Effector memory CD8-positive, alpha-beta T cell (primary cell): ENCODE results near the gene ISYNA1.

ENCODE experiments used
- ATAC-seq: fragments of 150-1000 bp; cut with Tn5 transposase; replicated peaks from 2 replicates; pipeline ENCODE4 v1.10.0; 2021; ENCODE audit warnings: mild to moderate bottlenecking, moderate library complexity
- DNase-seq, 3 experiments: peaks; one replicate each; pipeline ENCODE4 v3.0.0; 2021
- H3K27ac Mint-ChIP-seq, 2 donors: one replicate each; pipeline ENCODE4 v1.8.0; 2022; ENCODE audit warnings: mild to moderate bottlenecking in 2 of 2, mixed read lengths in 2 of 2, moderate library complexity in 2 of 2
- H3K27me3 Mint-ChIP-seq, 2 donors: one replicate each; pipeline ENCODE4 v1.8.0; 2022; ENCODE audit warnings: mixed read lengths in 2 of 2
- H3K36me3 Mint-ChIP-seq: one replicate; pipeline ENCODE4 v1.8.0; 2022; ENCODE audit warnings: mild to moderate bottlenecking, moderate library complexity, mixed read lengths; ENCODE audit not compliant: insufficient read depth
- H3K4me1 Mint-ChIP-seq, 2 donors: one replicate each; pipeline ENCODE4 v1.8.0; 2022; ENCODE audit warnings: low read depth in 2 of 2, mixed read lengths in 2 of 2
- H3K4me3 Mint-ChIP-seq, 2 donors: one replicate each; pipeline ENCODE4 v1.8.0; 2022; ENCODE audit warnings: mild to moderate bottlenecking in 2 of 2, mixed read lengths in 2 of 2, moderate library complexity in 2 of 2
- H3K9me3 Mint-ChIP-seq, 2 donors: one replicate each; pipeline ENCODE4 v1.8.0; 2022; ENCODE audit warnings: mixed read lengths in 2 of 2

ISYNA1 gene

DNA sequence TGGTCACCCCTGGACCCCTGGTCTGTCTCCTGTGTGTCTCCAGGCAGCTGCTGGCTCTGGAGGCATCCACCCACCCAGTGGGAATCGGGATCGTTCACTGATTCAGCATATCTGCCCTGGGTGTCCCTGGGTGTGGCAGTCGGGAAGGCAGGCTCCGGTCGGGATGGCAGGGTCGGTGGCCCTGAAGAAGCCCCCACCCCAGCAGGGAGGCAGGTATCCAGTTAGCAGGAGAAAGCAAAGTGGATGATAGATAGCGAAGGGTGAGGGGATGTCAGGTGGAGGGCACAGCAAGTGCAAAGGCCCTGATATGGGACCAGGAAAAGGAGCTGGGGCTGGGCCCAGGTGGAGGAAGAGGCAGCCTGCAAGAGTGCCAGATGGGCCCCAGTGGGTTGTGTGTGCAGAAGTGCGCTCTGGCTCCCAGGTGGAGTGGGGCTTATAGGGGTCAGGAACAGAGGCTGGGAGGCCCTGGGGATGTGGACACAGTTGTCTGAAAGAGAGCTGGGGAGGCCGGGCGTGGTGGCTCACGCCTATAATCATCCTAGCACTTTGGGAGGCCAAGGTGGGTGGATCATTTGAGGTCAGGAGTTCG, 16.5 kb downstream of the ISYNA1 start:
- H3K27me3 Mint-ChIP-seq: no peaks in the 10 kb centered on the region
- peak overlapping the region; percentile 92 to 95 for H3K27ac Mint-ChIP-seq
- peak in 1 of 3 experiments; percentile 18 for DNase-seq
- no peaks in the 10 kb centered on the region for H3K9me3 Mint-ChIP-seq
- ATAC-seq: no peak
- H3K4me1 Mint-ChIP-seq: peaks cover 75 to 83% of the 10 kb centered on the region in 2 donors
- peaks cover 59% of the 10 kb centered on the region for H3K36me3 Mint-ChIP-seq
- H3K4me3 Mint-ChIP-seq: peak overlapping the region; percentile 88 to 93

DNA sequence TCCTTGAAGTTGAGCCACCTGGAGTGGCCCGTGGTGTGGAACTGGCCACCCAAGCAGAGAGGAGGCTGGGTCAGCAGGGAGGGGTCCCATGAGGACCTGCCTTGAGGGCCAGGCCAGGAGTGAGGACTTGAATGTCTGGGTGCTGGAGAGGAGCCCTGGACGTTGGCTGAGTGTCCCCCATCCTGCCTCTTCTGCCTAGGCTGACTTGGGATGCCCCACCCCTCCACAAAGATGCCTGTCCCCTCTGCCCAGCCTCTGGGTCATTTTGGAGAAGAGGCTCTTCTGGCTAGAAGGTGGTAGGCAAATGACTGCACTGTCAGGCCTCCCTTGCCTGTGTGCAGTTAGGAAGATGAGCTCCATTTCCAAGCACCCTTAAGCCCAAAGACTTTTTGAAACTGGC, 17.0 kb downstream of the ISYNA1 start:
- DNase-seq (no peak), ATAC-seq (no peak)
- H3K27ac Mint-ChIP-seq: peak overlapping the region; percentile 92 to 95
- peaks cover 75 to 85% of the 10 kb centered on the region in 2 donors for H3K4me1 Mint-ChIP-seq
- no peaks in the 10 kb centered on the region for H3K9me3 Mint-ChIP-seq
- no peaks in the 10 kb centered on the region for H3K27me3 Mint-ChIP-seq
- H3K4me3 Mint-ChIP-seq: peak overlapping the region; percentile 88 to 93
- H3K36me3 Mint-ChIP-seq: peaks cover 58% of the 10 kb centered on the region

- Mint-ChIP-seq H3K9me3 (no peaks in the 10 kb centered on the region), H3K36me3 (peaks cover 51% of the 10 kb centered on the region), H3K27me3 (no peaks in the 10 kb centered on the region), H3K27ac (peak overlapping the region; percentile 92 to 95), H3K4me3 (peak overlapping the region; percentile 88 to 93), H3K4me1 (peaks cover 72 to 86% of the 10 kb centered on the region in 2 donors)
- peak; percentile 56 to 59 (median 57) for DNase-seq
- peak; percentile 37 for ATAC-seq
Observed at GRCh38 chr19:18419699-18420460, 18.1 kb downstream of the ISYNA1 start.

- peak; percentile 71 to 76 (median 75) for DNase-seq
- H3K36me3 Mint-ChIP-seq: peaks cover 51% of the 10 kb centered on the region
- ATAC-seq: peak; percentile 55
- H3K27ac Mint-ChIP-seq: peak within 1 kb of the TSS; percentile 96 to 97
- H3K27me3 Mint-ChIP-seq: no peaks in the 10 kb centered on the region
- H3K9me3 Mint-ChIP-seq: no peaks in the 10 kb centered on the region
- peak within 1 kb of the TSS; percentile 88 to 93 for H3K4me3 Mint-ChIP-seq
- peaks cover 73 to 86% of the 10 kb centered on the region in 2 donors for H3K4me1 Mint-ChIP-seq
Observed at GRCh38 chr19:18419195-18419698, 18.7 kb downstream of the ISYNA1 start, which contains the start of gene SSBP4. Gene SSBP4, plus strand, starts transcription at chr19:18419398. Its CDS starts 251 bp downstream, at chr19:18419649.

GRCh38 chr19:18418483-18419194, 19.3 kb downstream of the ISYNA1 start:
- DNase-seq (peak; percentile 56 to 64 (median 56)), ATAC-seq (peak; percentile 48)
- peak overlapping the region; percentile 88 to 93 for H3K4me3 Mint-ChIP-seq
- H3K27me3 Mint-ChIP-seq: no peaks in the 10 kb centered on the region
- H3K27ac Mint-ChIP-seq: peak overlapping the region; percentile 96 to 97
- H3K4me1 Mint-ChIP-seq: peaks cover 70 to 83% of the 10 kb centered on the region in 2 donors
- H3K9me3 Mint-ChIP-seq: no peaks in the 10 kb centered on the region
- H3K36me3 Mint-ChIP-seq: peaks cover 51% of the 10 kb centered on the region

DNA sequence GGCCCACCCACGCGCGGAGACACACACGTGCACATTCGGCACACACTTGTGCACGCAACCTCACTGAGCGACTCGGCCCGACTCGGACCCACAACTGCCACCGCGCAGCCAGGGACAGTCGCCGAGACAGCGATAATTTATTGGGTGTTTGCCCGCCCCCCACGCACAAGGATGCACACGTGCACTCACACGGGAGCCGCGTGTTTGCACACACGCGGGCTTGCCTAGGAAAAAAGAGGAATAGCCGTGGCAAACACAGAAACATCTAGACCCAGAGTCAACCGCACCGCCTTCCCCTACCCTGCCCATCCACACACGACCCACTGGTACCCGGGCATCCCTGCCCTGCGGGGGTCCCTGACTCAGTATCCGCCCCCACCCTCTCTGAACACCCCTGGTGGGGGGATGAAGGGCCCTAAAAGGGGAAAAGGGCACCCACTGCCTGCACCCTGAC, 19.9 kb downstream of the ISYNA1 start:
- ATAC-seq: no peak
- Mint-ChIP-seq H3K9me3 (no peaks in the 10 kb centered on the region), H3K36me3 (peaks cover 51% of the 10 kb centered on the region), H3K27me3 (no peaks in the 10 kb centered on the region), H3K27ac (peak overlapping the region; percentile 96 to 97), H3K4me3 (peak overlapping the region; percentile 88 to 93), H3K4me1 (peaks cover 65 to 77% of the 10 kb centered on the region in 2 donors)
- DNase-seq: no peak

GRCh38 chr19:18417250-18418028, 20.5 kb downstream of the ISYNA1 start:
- DNase-seq: no peak
- ATAC-seq: no peak
- H3K36me3 Mint-ChIP-seq: peaks cover 45% of the 10 kb centered on the region
- H3K9me3 Mint-ChIP-seq: no peaks in the 10 kb centered on the region
- H3K4me3 Mint-ChIP-seq: peak overlapping the region; percentile 88 to 93
- H3K27ac Mint-ChIP-seq: peak overlapping the region; percentile 97
- no peaks in the 10 kb centered on the region for H3K27me3 Mint-ChIP-seq
- peaks cover 58 to 72% of the 10 kb centered on the region in 2 donors for H3K4me1 Mint-ChIP-seq

DNA sequence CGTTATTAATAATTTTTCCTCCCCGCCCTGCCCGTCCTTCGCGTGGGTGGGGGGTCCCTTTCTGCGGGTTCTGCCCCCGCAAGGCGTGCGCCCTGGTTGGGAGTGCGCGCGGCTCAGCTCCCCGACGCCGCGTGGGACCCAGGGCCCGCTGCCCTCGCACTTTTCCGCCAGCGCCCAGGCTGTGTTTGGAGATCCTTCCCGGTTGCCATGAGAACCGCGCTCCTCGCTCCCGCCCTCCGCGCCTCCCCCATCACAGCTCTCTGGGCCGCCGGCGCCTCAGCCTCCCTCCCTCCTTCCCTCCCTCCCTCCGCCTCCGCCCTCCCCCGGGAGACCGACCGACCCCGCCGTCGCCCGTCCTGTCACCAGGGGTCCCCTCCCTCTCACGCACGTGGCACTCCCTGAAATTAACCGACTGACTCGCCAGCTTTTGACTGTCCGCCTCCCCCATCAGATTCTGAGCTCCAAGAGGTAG, 21.1 kb downstream of the ISYNA1 start:
- Mint-ChIP-seq H3K36me3 (peaks cover 39% of the 10 kb centered on the region), H3K4me3 (peak overlapping the region; percentile 88 to 93), H3K27me3 (no peaks in the 10 kb centered on the region), H3K27ac (peak overlapping the region; percentile 90 to 97), H3K4me1 (peaks cover 53 to 67% of the 10 kb centered on the region in 2 donors), H3K9me3 (no peaks in the 10 kb centered on the region)
- DNase-seq (peak; percentile 65 to 73 (median 71)), ATAC-seq (peak; percentile 30)

- peaks cover 36% of the 10 kb centered on the region for H3K36me3 Mint-ChIP-seq
- H3K9me3 Mint-ChIP-seq: no peaks in the 10 kb centered on the region
- peak overlapping the region; percentile 29 to 93 for H3K4me3 Mint-ChIP-seq
- no peak for DNase-seq
- ATAC-seq: no peak
- peak overlapping the region; percentile 83 to 86 for H3K27ac Mint-ChIP-seq
- peaks cover 43 to 58% of the 10 kb centered on the region in 2 donors for H3K4me1 Mint-ChIP-seq
- no peaks in the 10 kb centered on the region for H3K27me3 Mint-ChIP-seq
Observed at GRCh38 chr19:18415178-18415867, 22.6 kb downstream of the ISYNA1 start.

DNA sequence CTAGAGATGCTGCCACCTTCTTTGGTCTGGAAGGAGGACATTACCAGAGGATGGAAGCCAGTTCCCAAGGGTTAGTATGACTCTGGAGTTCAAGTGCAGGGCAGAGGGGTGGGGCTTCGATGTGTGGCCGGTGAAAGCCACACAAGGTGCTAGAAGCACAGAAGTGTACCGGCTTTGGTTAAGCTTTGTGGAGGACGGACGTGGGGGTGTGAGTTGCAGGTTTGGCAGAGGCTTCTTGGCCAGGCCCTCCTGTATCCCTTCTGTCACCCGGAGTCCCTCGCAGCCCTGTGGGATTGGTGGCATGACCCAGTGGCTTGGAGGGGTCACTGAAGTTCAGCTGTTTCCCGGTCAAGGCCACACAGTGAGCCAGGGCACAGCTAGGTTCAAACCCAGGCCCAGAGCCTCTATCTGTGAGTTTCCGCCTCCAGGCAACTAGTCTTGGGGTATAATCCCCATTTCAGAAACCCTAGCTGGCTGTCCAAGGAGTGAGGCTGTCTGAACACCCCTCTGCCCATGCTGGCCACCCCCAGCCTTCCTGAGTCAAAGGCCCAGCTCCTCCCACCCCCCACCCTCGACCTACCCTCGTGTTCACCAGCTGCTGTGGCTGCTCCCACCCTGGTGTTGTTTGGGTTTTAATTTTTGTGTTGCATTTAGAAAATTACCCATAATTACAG, 23.3 kb downstream of the ISYNA1 start:
- Mint-ChIP-seq H3K4me1 (peaks cover 40 to 54% of the 10 kb centered on the region in 2 donors), H3K9me3 (no peaks in the 10 kb centered on the region), H3K4me3 (peak overlapping the region; percentile 35 to 51), H3K27me3 (no peaks in the 10 kb centered on the region), H3K27ac (peak overlapping the region; percentile 83 to 86), H3K36me3 (peaks cover 30% of the 10 kb centered on the region)
- peak; percentile 8 for ATAC-seq
- DNase-seq: no peak

DNA sequence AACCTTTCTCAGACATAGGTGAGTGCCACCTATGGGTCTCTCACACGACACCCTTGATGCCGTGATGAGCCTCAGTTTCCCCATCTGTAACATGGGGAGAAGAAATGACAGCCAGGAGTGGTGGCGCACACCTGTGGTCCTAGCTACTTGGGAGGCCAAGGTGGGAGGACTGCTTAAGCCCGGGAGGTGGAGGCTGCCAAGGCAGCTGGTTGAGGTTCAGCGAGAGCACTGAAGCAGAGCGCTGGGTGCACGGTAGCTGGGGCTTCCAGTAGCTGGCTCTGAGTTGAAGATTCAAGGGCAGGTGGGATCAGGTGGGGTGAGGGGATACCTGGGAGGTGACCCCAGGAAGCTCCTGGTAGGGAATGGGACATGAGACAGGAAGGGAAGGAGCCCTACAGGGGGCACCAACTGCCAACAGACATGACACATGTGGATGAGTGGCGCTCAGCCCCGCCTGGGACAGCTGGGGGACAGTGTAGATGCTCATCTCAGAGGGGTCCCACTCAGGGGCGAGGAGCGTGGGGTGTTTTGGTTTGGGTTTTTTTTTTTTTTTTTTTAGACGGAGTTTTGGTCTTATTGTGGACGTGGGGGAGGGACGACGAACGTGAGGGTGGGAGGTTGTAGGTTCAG, 25.2 kb downstream of the ISYNA1 start:
- Mint-ChIP-seq H3K4me3 (peak overlapping the region in 1 of 2 donors; percentile 4), H3K9me3 (no peaks in the 10 kb centered on the region), H3K27ac (peak overlapping the region in 1 of 2 donors; percentile 68), H3K27me3 (no peaks in the 10 kb centered on the region), H3K4me1 (peaks cover 28 to 41% of the 10 kb centered on the region in 2 donors), H3K36me3 (peaks cover 17% of the 10 kb centered on the region)
- DNase-seq: no peak
- ATAC-seq: no peak
